ENCODE results near the gene SNX20.

GRCh38 chr16:50622029-50622428 lies 59.1 kb downstream of the SNX20 start:
- TF ChIP-seq POLR2A (IDR thresholded peaks at IDR 0.05): no peak
- TF ChIP-seq CTCF (IDR thresholded peaks at IDR 0.05): no peak
